HEK293T (cell line): ENCODE measurements around the gene STX1B.

Experiments
- CTCF ChIA-PET: fragments of 350-600 bp; formaldehyde crosslinking; extraction: SDS; loops from one replicate; lab custom pipeline; 2021; ENCODE audit warnings: antibody characterized with exemption, inconsistent platforms; lab: Yijun Ruan, JAX
- POLR2A ChIA-PET: fragments of 350-600 bp; formaldehyde crosslinking; extraction: SDS; loops from one replicate; lab custom pipeline; 2020; ENCODE audit warnings: antibody characterized with exemption, inconsistent platforms; lab: Yijun Ruan, JAX
- DNase-seq: peaks from one replicate; pipeline ENCODE4 v3.0.0; 2012; ENCODE audit warnings: mixed read lengths; ENCODE audit errors: extremely low spot score
- ARNT ChIP-seq: fragments of 450-650 bp; IDR thresholded peaks from 2 replicates; pipeline ENCODE4 v1.6.1; 2017; ENCODE audit warnings: mild to moderate bottlenecking
- BHLHE40 ChIP-seq: fragments of 450-650 bp; IDR thresholded peaks from 2 replicates; pipeline ENCODE4 v1.6.1; 2016; ENCODE audit warnings: mild to moderate bottlenecking, moderate library complexity, borderline replicate concordance
- CTBP1 ChIP-seq: fragments of 450-650 bp; IDR thresholded peaks from 2 replicates; pipeline ENCODE4 v1.6.1; 2016; ENCODE audit warnings: borderline replicate concordance
- ELF4 ChIP-seq: fragments of 450-650 bp; IDR thresholded peaks from 2 replicates; pipeline ENCODE4 v1.6.1; 2017; ENCODE audit warnings: antibody characterized with exemption
- FOXA1 ChIP-seq: fragments of 450-650 bp; IDR thresholded peaks from 2 replicates; pipeline ENCODE4 v1.6.1; 2016; ENCODE audit warnings: mild to moderate bottlenecking
- FOXK2 ChIP-seq: fragments of 450-650 bp; IDR thresholded peaks from 2 replicates; pipeline ENCODE4 v1.6.1; 2016; ENCODE audit warnings: mild to moderate bottlenecking
- FOXM1 ChIP-seq: fragments of 450-650 bp; IDR thresholded peaks from 2 replicates; pipeline ENCODE4 v1.6.1; 2017; ENCODE audit warnings: mild to moderate bottlenecking, borderline replicate concordance
- HDGF ChIP-seq: fragments of 450-650 bp; IDR thresholded peaks from 2 replicates; pipeline ENCODE4 v1.6.1; 2017; ENCODE audit warnings: antibody characterized with exemption, borderline replicate concordance
- L3MBTL2 ChIP-seq: fragments of 450-650 bp; conservative IDR thresholded peaks from 2 replicates; pipeline ENCODE4 v1.6.1; 2016; ENCODE audit warnings: mild to moderate bottlenecking
- LEF1 ChIP-seq: fragments of 450-650 bp; IDR thresholded peaks from 2 replicates; pipeline ENCODE4 v1.6.1; 2017; ENCODE audit warnings: mild to moderate bottlenecking, borderline replicate concordance
- NFRKB ChIP-seq: fragments of 450-650 bp; IDR thresholded peaks from 2 replicates; pipeline ENCODE4 v1.6.1; 2016; ENCODE audit warnings: mild to moderate bottlenecking, moderate library complexity
- PKNOX1 ChIP-seq: fragments of 450-650 bp; IDR thresholded peaks from 2 replicates; pipeline ENCODE4 v1.6.1; 2016
- SP1 ChIP-seq: fragments of 450-650 bp; IDR thresholded peaks from 2 replicates; pipeline ENCODE4 v1.6.1; 2017
- SUZ12 ChIP-seq: fragments of 450-650 bp; IDR thresholded peaks from 2 replicates; pipeline ENCODE4 v1.6.1; 2016; ENCODE audit warnings: mild to moderate bottlenecking
- TARDBP ChIP-seq: fragments of 450-650 bp; IDR thresholded peaks from 2 replicates; pipeline ENCODE4 v1.6.1; 2016
- ZNF384 ChIP-seq: fragments of 450-650 bp; IDR thresholded peaks from 2 replicates; pipeline ENCODE4 v1.6.1; 2016

The STX1B gene

GRCh38 chr16:30980959-30981358 is 29.5 kb downstream of the STX1B start:
- no peak for DNase-seq
- ChIA-PET POLR2A (no interaction called here), CTCF (no interaction called here)
- TF ChIP-seq PKNOX1 = no peak
- no peak for TF ChIP-seq SUZ12
- no peak for TF ChIP-seq TARDBP
- no peak for TF ChIP-seq ZNF384
- no peak for TF ChIP-seq SP1
- no peak for TF ChIP-seq FOXM1
- TF ChIP-seq HDGF = no peak
- no peak for TF ChIP-seq BHLHE40
- TF ChIP-seq CTBP1 = no peak
- TF ChIP-seq FOXK2 = no peak
- no peak for TF ChIP-seq LEF1
- TF ChIP-seq L3MBTL2 = no peak
- TF ChIP-seq FOXA1 = no peak
- no peak for TF ChIP-seq ELF4
- TF ChIP-seq ARNT = no peak
- TF ChIP-seq NFRKB = no peak

GRCh38 chr16:30980434-30980833 is 30.0 kb downstream of the STX1B start:
- DNase-seq = no peak
- ChIA-PET CTCF (no interaction called here), POLR2A (no interaction called here)
- TF ChIP-seq SUZ12 (no peak), FOXA1 (no peak), ELF4 (no peak), SP1 (no peak), FOXK2 (no peak), PKNOX1 (no peak), TARDBP (no peak), NFRKB (no peak), BHLHE40 (no peak), HDGF (no peak), ARNT (no peak), L3MBTL2 (no peak), FOXM1 (no peak), CTBP1 (no peak), LEF1 (no peak), ZNF384 (no peak)

- ChIA-PET CTCF (no interaction called here), POLR2A (no interaction called here)
- TF ChIP-seq ZNF384 (no peak), FOXK2 (no peak), LEF1 (no peak), ARNT (no peak), HDGF (no peak), SUZ12 (no peak), BHLHE40 (no peak), PKNOX1 (no peak), FOXA1 (no peak), FOXM1 (no peak), NFRKB (no peak), ELF4 (no peak), L3MBTL2 (no peak), SP1 (no peak)
- DNase-seq = no peak
Measured at GRCh38 chr16:30980023-30980371, 30.4 kb downstream of the STX1B start.

- CTCF ChIA-PET = no interaction called here
- POLR2A ChIA-PET = no interaction called here
- no peak for DNase-seq
- TF ChIP-seq LEF1 = no peak
- no peak for TF ChIP-seq ARNT
- TF ChIP-seq FOXM1 = no peak
- TF ChIP-seq NFRKB = no peak
- no peak for TF ChIP-seq FOXK2
- no peak for TF ChIP-seq SUZ12
- no peak for TF ChIP-seq TARDBP
- no peak for TF ChIP-seq ELF4
Measured at GRCh38 chr16:30979170-30980022, 31.0 kb downstream of the STX1B start.

GRCh38 chr16:30977502-30977901 is 32.9 kb downstream of the STX1B start:
- TF ChIP-seq TARDBP (no peak), SP1 (no peak), HDGF (no peak), BHLHE40 (no peak), LEF1 (no peak), PKNOX1 (no peak), ELF4 (no peak), ZNF384 (no peak), ARNT (no peak), FOXK2 (no peak), NFRKB (no peak), FOXA1 (no peak), CTBP1 (no peak), L3MBTL2 (no peak)
- CTCF ChIA-PET = interaction anchor here (0.9 to 1.7 kb wide), 4 partner anchors 19 to 1159 kb away, joined by 3 to 5 read pairs (median 4); no protein-coding TSS in a partner anchor
- POLR2A ChIA-PET = interaction anchor here (1.3 kb wide), 1 partner anchor 11 kb away, joined by 3 read pairs; no protein-coding TSS in a partner anchor
- DNase-seq = peak; percentile 80
